Osteocyte (in vitro differentiated cells): ENCODE data around the gene ATP6V0D1. TPM values are rescaled to one million over a fixed set of nuclear protein-coding genes. Genes with fewer than 3 reads are reported as not detected.

ENCODE experiments used
- DNase-seq: peaks from one replicate; pipeline ENCODE4 v3.0.0; 2021; ENCODE audit warnings: mixed read lengths; ENCODE audit not compliant: unreplicated experiment; ENCODE audit errors: extremely low spot score
- H3K27ac Mint-ChIP-seq: one replicate; pipeline ENCODE4 v1.8.0; 2021; ENCODE audit warnings: mild to moderate bottlenecking, mixed read lengths; ENCODE audit not compliant: unreplicated experiment
- H3K27me3 Mint-ChIP-seq: one replicate; pipeline ENCODE4 v1.8.0; 2021; ENCODE audit warnings: mixed read lengths; ENCODE audit not compliant: unreplicated experiment
- H3K36me3 Mint-ChIP-seq: one replicate; pipeline ENCODE4 v1.8.0; 2021; ENCODE audit warnings: mixed read lengths; ENCODE audit not compliant: unreplicated experiment
- H3K4me1 Mint-ChIP-seq: one replicate; pipeline ENCODE4 v1.8.0; 2021; ENCODE audit warnings: mixed read lengths; ENCODE audit not compliant: unreplicated experiment
- H3K4me3 Mint-ChIP-seq: one replicate; pipeline ENCODE4 v1.8.0; 2021; ENCODE audit warnings: mild to moderate bottlenecking, moderate library complexity, mixed read lengths; ENCODE audit not compliant: unreplicated experiment
- H3K9me3 Mint-ChIP-seq: one replicate; pipeline ENCODE4 v1.8.0; 2021; ENCODE audit warnings: mixed read lengths; ENCODE audit not compliant: unreplicated experiment
- CTCF ChIP-seq: fragments of 200-600 bp; sonication (generic); IDR thresholded peaks from 2 replicates; pipeline ENCODE4 v1.5.0; 2021; ENCODE audit warnings: antibody characterized with exemption, mild to moderate bottlenecking, moderate library complexity
- total RNA-seq: library from RNA; stranded (reverse); gene quantifications from 2 replicates; pipeline ENCODE4 v1.2.1, GENCODE V29; 2021

Gene ATP6V0D1
- total RNA-seq, 1 donor from 2014 or later = 116 TPM

DNA sequence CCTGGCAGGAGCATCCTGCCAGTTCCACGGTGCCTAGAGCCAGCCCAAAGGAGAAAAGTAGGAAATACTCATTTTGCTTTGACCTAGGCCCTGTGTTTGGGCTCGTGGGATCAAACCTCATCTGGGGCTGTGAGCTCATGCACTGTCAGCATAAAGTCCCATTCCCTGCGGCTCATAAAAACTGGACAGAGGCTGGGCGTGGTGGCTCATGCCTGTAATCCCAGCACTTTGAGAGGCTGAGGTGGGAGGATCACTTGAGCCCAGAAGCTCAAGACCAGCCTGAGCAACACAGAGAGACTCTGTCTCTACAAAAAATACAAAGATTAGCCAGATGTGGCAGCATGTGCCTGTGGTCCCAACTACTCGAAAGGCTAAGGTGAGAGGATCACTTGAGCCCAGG lies 17.9 kb downstream of the ATP6V0D1 start:
- H3K27ac Mint-ChIP-seq = peak overlapping the region; percentile 42
- no peaks in the 10 kb centered on the region for H3K27me3 Mint-ChIP-seq
- no peak for TF ChIP-seq CTCF
- H3K4me1 Mint-ChIP-seq = peaks cover 65% of the 10 kb centered on the region
- H3K36me3 Mint-ChIP-seq = no peaks in the 10 kb centered on the region
- no peaks in the 10 kb centered on the region for H3K9me3 Mint-ChIP-seq
- DNase-seq = no peak
- H3K4me3 Mint-ChIP-seq = no peak overlapping the region

- Mint-ChIP-seq H3K4me1 (peaks cover 66% of the 10 kb centered on the region), H3K36me3 (no peaks in the 10 kb centered on the region), H3K4me3 (no peak overlapping the region), H3K27me3 (no peaks in the 10 kb centered on the region), H3K9me3 (no peaks in the 10 kb centered on the region), H3K27ac (peak overlapping the region; percentile 59)
- TF ChIP-seq CTCF = no peak
- DNase-seq = no peak
Measured at GRCh38 chr16:67462279-67462655, 18.7 kb downstream of the ATP6V0D1 start.

GRCh38 chr16:67461600-67462278 lies 19.2 kb downstream of the ATP6V0D1 start:
- DNase-seq = no peak
- no peaks in the 10 kb centered on the region for H3K36me3 Mint-ChIP-seq
- H3K9me3 Mint-ChIP-seq = no peaks in the 10 kb centered on the region
- TF ChIP-seq CTCF = no peak
- no peak overlapping the region for H3K4me3 Mint-ChIP-seq
- H3K27ac Mint-ChIP-seq = no peak overlapping the region
- H3K4me1 Mint-ChIP-seq = peaks cover 71% of the 10 kb centered on the region
- no peaks in the 10 kb centered on the region for H3K27me3 Mint-ChIP-seq

DNA sequence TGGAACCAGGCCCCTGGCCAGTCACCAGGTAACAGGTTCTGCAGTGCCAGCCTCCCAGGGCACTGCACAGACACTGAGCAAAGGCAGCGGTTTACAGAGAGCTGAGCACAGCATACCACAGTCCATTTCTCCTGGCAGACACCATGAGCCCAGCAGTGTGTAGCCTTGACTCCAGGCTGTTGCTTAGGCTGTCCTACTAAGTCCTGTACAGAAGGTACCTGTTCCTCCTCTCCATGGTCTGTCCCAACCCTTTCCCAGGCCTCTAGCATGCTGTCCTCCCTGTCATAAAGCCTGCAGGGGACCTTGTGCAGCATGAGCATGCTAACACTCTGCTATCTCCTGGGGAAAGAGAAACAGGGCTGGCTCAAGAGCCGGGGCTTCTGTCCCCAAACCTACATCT lies 20.0 kb downstream of the ATP6V0D1 start:
- Mint-ChIP-seq H3K9me3 (no peaks in the 10 kb centered on the region), H3K36me3 (no peaks in the 10 kb centered on the region), H3K4me3 (no peak overlapping the region), H3K27ac (peak overlapping the region; percentile 88), H3K4me1 (peaks cover 78% of the 10 kb centered on the region), H3K27me3 (no peaks in the 10 kb centered on the region)
- no peak for TF ChIP-seq CTCF
- no peak for DNase-seq

DNA sequence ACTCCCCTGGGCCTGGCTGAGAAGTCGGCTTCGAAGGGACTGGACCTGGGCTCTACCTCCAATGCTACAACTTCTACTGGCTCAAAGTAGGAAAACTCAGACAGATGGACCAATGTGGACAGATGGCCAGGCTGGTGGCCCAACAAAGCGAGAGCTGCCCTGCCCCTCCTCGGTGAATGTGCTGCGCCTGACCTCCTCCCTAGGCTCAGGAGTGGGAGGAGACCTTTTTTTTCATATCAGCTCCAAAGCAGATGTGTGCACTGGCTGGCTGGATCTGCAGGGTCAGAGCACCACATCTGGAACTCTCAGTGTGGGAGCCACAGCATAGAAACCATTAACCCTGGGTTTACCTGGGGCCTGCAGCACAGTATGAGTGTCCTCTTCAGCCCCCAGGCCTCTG lies 20.8 kb downstream of the ATP6V0D1 start:
- Mint-ChIP-seq H3K9me3 (no peaks in the 10 kb centered on the region), H3K4me3 (no peak overlapping the region), H3K27ac (peak overlapping the region; percentile 88), H3K36me3 (no peaks in the 10 kb centered on the region), H3K27me3 (no peaks in the 10 kb centered on the region), H3K4me1 (peaks cover 70% of the 10 kb centered on the region)
- no peak for TF ChIP-seq CTCF
- no peak for DNase-seq
